HG03108 (cell line): ENCODE measurements around the gene BCAS4.

ENCODE experiments used
- ATAC-seq: cut with Tn5 transposase; IDR thresholded peaks from one replicate; pipeline ENCODE4 v1.9.1; 2021; ENCODE audit warnings: moderate library complexity; ENCODE audit not compliant: unreplicated experiment

The BCAS4 gene

DNA sequence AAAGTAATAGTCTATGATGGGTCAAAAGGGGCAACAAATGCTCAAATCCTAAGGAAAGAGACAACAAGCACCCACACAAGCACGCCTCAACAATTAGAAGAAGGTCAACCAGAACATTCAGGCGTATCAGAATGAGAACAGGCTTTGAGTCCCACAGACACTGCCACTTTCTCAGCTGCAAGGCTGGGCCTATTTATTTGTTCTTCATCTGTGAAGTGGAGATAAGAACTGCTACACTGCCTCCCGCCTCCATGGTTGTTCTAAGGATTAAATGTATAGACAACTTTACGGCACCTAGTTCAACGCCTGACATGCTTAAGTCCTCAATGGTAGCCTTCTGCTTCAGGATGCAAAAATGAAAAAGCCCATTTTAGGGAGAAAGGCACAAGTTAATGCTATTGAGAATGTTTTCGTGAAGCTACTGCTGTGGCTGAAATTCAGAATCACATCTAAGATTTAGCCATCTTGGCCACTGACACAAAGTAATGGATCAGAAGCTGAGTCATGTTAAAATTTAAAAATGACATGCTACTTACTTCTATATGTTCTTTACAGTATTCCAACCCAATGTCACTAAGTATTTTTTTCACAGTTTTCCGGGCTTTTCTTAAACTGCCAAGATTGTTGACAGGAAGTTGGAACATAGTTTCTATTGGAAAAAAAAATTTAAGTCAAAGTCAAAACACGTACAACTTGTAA, 108.6 kb downstream of the BCAS4 start:
- no peak for ATAC-seq

- no peak for ATAC-seq
Measured at GRCh38 chr20:50904067-50904570, 109.3 kb downstream of the BCAS4 start.

DNA sequence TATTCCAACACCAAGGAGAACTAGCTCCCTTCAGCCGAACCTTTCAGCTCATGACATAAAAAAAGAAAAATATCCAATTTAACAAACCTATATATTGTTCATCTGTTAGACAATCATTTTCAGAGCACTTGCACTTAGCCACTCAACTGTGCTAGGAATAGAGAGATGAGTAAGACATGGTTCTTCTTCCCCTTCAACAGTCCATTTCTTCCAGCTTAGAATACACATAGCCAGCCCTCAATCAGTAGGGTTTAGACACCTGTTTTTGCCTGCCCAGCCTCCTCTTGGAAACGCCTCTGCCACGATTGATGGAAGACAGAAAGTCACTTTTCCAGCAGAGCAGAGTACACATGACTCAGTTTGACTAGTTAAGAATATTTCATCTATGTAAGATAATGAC, 114.6 kb downstream of the BCAS4 start:
- no peak for ATAC-seq

- no peak for ATAC-seq
Measured at GRCh38 chr20:50911030-50911429, 116.2 kb downstream of the BCAS4 start.

DNA sequence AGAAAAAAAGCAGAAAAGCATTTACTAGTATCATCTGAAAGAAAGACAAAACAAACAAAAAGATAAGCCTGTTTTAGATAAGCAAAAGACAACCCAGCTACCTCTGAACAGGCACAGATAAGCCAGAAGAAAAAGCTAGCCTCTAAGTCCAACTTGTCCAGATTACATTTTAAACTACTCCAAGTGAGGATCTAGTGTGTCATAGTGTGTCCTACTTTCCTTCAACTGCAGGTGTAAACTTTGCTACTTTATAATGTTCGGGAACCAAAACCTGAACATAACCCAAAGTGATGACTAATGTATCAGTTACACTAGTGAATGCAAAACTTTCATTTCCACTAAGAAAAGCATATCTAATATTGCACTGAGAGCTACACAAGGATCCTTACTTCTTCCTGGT, 116.9 kb downstream of the BCAS4 start:
- ATAC-seq: peak; percentile 46

DNA sequence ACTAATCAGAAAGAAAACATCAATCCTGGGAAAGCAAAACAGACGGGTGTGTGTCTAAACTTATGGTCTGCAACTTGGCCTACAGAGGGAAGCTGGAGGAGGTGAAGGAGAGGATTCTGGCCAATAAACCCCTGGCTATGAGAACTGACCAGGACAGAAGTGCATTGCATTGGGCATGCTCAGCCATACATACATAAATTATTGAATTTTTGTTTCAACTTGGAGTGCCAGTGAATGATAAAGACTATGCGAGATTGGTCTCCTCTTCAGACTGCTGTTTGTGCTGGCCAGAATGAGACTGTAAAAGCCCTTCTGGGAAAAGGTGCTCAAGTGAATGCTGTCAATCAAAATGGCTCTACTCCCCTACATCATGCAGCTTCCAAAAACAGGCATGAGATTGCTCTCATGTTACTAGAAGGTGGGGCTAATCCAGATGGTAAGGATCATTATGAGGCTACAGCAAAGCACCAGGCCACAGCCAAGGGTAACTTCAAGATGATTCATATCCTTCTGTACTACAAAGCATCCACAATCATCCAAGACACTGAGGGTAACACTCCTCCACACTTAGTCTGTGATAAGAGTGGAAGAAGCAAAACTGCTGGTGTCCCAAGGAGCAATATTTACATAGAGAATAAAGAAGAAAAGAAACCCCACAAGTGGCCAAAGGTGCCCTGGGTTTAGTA, 119.0 kb downstream of the BCAS4 start:
- no peak for ATAC-seq

- no peak for ATAC-seq
Measured at GRCh38 chr20:50915424-50915823, 120.6 kb downstream of the BCAS4 start.

DNA sequence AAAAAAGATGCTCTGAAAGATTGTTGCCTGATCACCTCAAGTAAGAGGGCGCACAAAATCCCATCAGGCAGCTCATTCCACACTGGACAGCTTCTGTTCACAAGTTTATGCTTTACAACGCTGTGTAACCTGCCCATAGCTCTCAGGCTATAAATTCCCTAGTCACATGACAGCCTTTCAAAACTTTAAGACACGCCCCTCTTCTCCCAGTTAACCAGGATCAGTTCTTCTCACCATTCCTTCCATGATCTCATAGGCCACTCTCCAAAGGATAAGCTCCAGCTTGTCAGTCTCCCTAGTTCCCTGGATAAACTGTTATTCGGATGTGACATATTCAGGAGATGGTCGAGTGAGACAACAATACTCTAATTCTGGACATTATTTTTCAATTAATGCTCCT, 121.4 kb downstream of the BCAS4 start:
- ATAC-seq: no peak

DNA sequence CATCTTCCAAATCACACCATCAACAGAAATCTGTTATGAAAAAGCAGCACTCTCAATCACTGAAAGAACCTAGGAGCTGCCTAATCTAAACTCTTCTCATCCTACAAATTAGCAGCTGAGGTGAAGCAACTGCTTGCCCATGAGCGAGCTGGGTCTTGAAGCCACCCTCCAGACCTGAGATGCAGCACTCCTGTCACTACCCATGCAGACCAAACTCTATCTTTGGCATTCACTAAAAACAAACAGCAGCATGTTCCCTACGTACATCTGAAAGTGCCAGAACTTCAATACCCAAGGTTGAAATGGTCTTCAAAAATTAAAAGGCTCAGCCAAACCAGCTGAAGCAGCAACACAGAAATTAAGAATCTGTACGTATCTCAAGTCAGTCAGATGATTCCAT, 122.1 kb downstream of the BCAS4 start:
- ATAC-seq: no peak

DNA sequence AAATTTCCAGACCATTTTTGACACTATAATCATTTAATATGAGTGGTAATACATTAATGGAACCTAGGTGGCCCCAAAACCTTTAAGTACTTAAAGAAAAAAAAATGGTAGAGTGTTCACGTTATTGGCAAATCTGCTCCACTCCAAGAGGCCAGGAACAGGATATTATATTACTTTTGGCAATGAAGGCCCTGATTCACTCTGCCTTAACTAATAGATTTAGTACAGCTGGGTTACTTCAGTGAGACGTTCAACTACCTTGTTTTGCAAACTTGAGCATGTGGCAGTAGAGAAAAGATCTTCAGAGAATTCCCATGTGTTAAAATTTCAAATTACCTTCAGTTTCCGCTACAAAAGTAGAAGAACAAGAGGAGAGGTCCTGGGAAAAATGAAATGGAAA, 123.5 kb downstream of the BCAS4 start:
- no peak for ATAC-seq

DNA sequence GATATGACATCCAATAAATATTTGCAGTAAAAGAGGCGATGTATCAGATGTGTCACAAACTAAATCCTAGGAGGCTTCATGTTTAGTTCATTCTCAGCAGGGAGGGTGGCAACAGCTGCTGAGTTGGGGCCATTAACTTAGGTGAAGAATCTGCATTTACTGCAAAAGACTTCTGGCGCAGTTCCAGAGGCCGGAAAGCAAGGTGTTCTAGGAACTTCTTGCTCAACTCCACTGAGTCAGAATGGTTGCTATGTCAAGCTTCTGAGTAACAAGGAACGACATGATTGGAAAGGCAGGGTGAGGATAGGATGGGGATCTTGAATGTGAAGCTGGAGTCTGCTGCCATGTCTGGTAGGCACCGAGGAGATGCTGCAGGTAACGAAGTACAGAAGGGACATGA, 124.7 kb downstream of the BCAS4 start:
- no peak for ATAC-seq

- ATAC-seq: no peak
Measured at GRCh38 chr20:50920997-50921396, 126.1 kb downstream of the BCAS4 start.

- no peak for ATAC-seq
Measured at GRCh38 chr20:50921803-50922501, 127.1 kb downstream of the BCAS4 start.

DNA sequence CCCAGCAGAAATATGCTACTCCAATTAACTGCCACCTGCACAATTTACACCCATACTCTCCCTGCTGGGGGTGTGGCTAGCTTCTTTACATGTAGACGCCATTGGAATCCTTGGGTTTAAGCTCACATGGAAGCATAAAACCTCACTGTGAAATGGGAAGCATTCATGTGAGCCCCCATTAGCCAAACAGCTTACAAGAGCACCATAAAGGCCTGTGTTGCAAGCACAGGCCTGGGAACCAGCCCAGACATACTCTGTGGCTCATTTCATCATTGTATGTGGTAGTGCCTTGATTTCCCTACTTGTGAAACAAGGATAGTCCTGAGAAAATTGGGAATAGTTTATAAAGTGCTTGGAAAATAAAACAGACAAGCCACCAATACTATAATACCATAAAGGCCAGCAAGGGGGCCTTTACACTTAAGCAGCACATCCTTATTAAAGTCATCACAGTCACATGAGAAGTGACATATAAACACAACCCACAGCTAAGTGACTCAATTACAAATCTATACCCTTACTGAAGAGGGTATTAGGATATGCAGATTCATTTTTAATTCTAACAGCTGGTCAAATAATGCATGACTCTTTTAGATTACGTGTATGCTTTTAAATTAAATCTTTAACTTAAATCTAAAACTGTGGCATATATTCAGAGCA, 129.5 kb downstream of the BCAS4 start:
- ATAC-seq: no peak

DNA sequence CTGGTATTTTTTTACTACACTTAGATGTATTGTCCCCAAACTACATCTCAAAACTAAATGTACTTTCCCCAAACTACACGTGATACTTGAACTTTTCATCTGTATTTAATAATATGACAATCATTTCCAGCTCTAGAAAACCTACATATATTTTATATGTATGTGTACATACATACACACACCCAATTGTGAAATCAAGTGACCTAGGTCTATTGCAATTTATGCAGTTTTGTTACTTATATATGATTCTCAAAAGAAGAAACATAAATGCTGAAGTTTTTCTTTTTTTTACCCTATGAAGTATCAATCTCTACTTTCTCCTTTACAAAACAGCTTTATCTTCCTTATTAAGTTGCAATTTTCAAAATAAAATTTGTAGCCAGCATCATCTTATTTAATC, 131.7 kb downstream of the BCAS4 start:
- no peak for ATAC-seq
